Activated CD4-positive, alpha-beta T cell treated with anti-CD3 and anti-CD28 coated beads, Interleukin-2, amount 50 U/mL, for 4 hours (primary cell): ENCODE data around the gene NSD1.
"Not testable (repeated sequence)": the region's sequence is repeated elsewhere in the genome, so short reads cannot be mapped to it uniquely, and the experiment has no call there.

Experiments used
- DNase-seq, 2 experiments: peaks; one replicate each; pipeline ENCODE4 v3.0.0-alpha.2; 2020

NSD1 gene

DNA sequence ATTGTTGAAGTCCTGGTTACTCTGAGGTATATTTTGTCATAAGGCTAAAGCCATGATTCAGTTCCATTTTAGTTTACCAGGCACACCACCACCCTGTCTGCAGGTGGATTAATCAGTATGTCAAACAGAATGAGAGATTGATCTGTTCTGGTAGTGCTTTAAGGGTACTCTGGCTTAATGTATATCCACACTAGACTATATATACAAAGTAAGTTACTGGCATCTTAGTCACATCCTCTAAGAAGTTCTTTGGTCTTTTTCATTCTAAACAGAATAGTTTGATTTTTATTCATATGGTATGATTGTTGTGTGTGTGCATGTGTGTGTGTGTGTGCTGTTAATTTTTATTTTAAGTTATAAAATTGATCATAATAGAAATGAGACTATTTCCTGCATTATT, 108.2 kb downstream of the NSD1 start:
- no peak for DNase-seq

DNA sequence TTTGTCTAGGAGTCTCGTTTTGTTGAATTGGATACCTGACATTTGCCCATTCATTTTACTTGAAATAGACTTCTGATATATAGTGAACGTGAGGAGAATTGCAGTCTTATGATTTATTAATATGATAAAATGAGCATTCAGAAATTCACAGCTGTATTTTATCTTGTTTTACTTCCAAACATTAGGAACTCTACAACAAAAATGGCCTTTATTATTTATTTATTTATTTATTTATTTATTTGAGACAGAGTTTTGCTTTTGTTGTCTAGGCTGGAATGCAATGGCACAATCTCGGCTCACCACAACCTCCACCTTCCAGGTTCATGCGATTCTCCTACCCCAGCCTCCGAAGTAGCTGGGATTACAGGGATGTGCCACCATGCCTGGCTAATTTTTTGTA, 108.7 kb downstream of the NSD1 start:
- DNase-seq = no peak

DNA sequence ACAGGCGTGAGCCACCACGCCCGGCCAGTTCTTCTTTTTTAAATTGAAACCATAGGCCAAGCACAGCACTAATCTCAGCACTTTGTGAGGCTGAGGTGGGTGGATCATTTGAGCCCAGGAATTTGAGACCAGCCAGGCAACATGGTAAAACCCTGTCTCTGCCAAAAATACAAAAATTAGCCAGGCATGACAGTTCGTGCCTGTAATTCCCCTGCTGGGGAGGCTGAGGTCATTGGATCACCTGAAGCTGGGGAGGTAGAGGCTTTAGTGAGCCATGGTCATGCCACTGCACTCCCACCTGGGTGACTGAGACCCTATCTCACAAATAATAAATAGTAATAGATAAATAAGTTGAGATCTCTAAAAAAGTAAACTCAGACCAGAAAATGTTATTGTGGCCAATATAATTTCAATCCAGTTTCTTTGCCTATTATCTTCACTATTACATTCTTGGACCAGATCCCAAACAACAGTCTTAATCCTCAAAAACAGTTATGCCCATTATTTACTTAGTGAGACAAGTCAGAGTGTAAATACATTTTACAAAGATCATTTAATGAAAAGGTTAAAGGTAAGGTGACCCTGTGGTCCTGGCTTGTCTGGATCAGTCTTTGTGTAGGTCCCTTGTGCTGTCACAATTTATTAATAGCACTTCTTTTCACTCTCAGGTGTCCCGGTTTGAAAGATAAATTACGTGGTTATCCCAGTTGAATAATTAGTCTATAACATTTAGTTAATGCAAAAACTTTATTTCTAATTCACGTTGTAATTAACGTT, 116.4 kb downstream of the NSD1 start:
- no peak for DNase-seq

- DNase-seq = no peak
These were observed 119.7 kb downstream of the NSD1 start for GRCh38 chr5:177253252-177253651.

DNA sequence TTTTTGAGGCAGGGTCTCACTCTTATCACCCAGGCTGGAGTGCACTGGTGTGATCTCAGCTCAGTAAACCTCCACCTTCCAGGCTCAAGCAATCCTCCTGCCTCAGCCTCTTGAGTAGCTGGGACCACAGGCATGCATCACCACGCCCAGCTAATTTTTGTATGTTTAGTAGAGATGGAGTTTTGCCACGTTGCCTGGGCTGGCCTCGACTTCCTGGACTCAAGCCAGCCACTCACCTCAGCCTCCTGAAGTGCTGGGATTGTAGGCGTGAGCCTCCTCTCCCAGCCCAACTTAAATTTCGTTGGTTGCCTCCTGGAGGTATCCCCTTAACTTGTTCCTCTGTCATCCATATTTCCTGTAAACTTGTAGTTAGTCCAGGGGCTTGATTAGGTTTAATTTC, 122.7 kb downstream of the NSD1 start:
- no peak for DNase-seq

- not testable (repeated sequence) for DNase-seq
These were observed 125.1 kb downstream of the NSD1 start for GRCh38 chr5:177258711-177259110.

DNA sequence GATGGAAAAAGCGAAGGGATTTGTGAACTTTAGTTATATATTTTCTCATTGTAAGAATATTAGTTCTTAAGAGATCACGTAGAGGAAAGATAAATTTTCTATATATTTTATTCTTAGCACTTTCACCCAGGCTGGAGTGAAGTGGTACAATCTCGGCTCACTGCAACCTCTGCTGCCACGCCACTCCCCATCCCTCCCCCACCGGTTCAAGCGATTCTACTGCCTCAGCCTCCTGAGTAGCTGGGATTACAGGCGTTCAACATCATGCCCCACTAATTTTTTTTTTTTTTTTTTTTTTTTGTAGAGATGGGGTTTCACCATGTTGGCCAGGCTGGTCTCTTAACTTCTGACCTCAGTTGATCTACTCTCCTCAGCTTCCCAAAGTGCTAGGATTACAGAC, 127.4 kb downstream of the NSD1 start:
- DNase-seq = no peak

- no peak for DNase-seq
These were observed 127.9 kb downstream of the NSD1 start for GRCh38 chr5:177261510-177261909.

GRCh38 chr5:177264178-177264577, 130.6 kb downstream of the NSD1 start:
- no peak for DNase-seq

DNA sequence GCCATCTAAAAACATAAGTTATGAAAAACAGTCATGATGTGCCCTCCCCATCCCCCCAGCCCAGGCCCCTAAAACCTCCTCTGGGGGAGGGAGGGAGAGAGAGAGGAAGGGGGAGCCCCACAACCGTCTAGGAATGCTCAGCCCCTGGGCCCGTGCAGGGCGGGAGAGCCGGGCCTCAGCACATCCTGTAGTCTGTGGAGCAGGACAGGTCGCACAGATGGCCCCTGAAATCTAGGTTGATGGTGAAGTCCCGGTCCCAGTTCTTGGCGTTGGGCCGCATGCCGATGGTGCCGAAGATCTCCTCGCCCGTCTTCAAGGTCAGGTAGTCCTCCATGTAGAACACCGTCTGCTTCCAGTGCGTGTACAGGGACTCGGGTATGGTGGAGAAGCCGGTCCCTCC, 131.8 kb downstream of the NSD1 start:
- DNase-seq = no peak

GRCh38 chr5:177269232-177269895, 135.8 kb downstream of the NSD1 start:
- DNase-seq = no peak

GRCh38 chr5:177269976-177270375, 136.4 kb downstream of the NSD1 start:
- DNase-seq = no peak

GRCh38 chr5:177270653-177271052, 137.1 kb downstream of the NSD1 start:
- DNase-seq = no peak

DNA sequence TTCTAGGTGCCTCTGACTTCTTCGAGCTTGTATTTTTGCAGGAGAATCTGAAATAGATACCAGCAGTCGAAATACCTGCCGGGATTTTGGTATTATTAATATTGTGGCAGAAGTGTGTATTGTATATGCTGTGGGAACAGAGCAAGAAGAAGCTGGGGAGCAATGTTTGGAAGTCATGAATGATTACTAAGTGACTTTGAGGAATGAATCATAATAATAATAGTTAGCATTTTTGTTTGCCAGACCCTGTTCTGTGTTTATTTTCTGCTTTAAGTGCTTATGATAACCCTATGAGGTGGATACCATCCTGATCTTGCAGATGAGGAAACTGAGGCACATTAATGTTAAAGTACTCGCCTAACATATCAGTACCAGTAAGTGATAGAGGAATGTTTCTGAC, 137.5 kb downstream of the NSD1 start:
- no peak for DNase-seq

GRCh38 chr5:177275883-177276282, 142.3 kb downstream of the NSD1 start:
- DNase-seq = no peak

DNA sequence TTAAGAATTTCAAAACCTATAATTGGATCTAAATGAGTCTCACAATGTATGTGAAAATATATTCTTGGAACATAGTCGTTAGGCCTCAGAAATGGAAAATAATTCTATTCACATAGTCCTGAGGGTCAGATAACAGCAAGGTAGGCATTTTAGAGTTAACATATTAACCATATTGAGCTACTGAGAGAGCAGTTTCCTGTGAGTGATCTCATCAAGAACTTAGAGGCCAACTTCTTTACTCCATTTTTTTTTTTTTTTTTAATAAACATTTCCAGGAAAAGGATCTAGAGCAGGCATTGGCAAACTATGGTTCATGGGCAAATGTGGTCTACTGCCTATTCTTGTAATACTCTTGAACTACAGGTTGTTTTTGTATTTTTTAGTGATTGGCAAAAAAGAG, 143.3 kb downstream of the NSD1 start:
- no peak for DNase-seq

- no peak for DNase-seq
These were observed 154.6 kb downstream of the NSD1 start for GRCh38 chr5:177288191-177288590.

DNA sequence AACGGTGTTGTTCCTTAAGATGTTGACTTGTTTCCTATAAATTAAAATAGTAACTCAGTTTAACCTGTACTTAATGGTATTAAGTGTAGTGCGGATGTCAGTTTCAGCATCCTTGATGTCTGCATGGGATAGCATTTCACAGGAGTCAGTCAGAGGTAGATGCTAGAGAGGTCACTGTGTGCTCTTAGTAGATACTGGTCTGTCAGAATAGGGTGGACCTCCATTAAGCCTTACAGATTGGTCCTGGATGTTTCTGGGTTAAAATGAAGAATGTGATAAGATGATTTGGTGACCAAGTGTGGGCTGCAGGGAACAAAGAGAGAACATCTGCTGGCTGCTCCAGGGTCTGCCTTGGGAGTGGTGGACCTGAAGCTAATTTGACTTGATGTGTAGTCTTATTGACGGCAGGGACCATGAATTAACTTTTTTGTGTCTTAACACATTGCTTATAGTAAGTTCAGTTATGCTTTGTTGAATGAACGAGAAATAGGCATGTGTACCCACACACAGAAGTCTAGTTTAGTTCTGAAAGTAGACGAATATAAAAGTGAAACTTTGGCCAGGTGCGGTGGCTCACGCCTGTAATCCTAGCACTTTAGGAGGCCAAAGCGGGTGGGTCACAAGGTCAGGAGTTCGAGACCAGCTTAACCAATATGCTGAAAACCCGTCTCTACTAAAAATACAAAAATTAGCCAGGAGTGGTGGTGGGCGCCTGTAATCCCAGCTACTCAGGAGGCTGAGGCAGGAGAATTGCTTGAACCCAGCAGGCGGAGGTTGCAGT, 157.4 kb downstream of the NSD1 start:
- DNase-seq = no peak

GRCh38 chr5:177291735-177292134, 158.2 kb downstream of the NSD1 start:
- DNase-seq = no peak

DNA sequence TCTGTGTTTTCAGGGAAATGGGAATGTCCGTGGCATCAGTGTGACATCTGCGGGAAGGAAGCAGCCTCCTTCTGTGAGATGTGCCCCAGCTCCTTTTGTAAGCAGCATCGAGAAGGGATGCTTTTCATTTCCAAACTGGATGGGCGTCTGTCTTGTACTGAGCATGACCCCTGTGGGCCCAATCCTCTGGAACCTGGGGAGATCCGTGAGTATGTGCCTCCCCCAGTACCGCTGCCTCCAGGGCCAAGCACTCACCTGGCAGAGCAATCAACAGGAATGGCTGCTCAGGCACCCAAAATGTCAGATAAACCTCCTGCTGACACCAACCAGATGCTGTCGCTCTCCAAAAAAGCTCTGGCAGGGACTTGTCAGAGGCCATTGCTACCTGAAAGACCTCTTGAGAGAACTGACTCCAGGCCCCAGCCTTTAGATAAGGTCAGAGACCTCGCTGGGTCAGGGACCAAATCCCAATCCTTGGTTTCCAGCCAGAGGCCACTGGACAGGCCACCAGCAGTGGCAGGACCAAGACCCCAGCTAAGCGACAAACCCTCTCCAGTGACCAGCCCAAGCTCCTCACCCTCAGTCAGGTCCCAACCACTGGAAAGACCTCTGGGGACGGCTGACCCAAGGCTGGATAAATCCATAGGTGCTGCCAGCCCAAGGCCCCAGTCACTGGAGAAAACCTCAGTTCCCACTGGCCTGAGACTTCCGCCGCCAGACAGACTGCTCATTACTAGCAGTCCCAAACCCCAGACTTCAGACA, 160.4 kb downstream of the NSD1 start:
- no peak for DNase-seq

DNA sequence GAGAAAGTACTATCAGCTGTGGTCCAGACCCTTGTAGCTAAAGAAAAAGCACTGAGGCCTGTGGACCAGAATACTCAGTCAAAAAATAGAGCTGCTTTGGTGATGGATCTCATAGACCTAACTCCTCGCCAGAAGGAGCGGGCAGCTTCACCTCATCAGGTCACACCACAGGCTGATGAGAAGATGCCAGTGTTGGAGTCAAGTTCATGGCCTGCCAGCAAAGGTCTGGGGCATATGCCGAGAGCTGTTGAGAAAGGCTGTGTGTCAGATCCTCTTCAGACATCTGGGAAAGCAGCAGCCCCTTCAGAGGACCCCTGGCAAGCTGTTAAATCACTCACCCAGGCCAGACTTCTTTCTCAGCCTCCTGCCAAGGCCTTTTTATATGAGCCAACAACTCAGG, 161.1 kb downstream of the NSD1 start:
- no peak for DNase-seq

GRCh38 chr5:177295924-177296323, 162.4 kb downstream of the NSD1 start:
- DNase-seq = no peak

DNA sequence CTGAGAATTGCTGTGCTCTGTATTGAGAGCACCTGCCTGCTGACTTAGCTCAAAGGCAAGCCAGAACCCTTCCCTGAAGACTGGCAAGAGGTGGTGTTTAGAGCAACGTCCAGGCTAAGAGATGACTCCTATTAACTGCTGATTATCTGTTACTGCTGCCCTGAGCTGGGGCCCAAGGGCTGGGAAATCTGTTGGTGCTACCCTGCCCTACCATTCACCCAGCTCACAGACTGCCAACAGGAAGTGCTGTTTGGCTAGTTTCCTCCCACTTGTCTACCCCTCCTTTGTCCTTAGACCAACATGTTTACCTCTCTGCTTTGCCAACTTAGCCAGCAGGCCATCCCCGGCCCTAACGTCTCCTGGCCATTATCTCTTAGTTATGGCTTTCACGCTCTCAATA, 163.0 kb downstream of the NSD1 start:
- DNase-seq = no peak
